Tibial nerve (tissue), 4 donors: ENCODE data around the gene FOXA2. TPM values are rescaled to one million over a fixed set of nuclear protein-coding genes. Genes with fewer than 3 reads are reported as not detected.

Experiments
- DNase-seq, 2 donors: peaks; one replicate each; pipeline ENCODE4 v3.0.0-alpha.2; 2019; ENCODE audit warnings: low spot score in 2 of 2
- H3K27ac ChIP-seq, 4 donors: fragments of 200-600 bp; sonication (generic) in 3 of 4; one replicate each; pipeline ENCODE4 v1.5.1; 2017 to 2019; ENCODE audit warnings: mild to moderate bottlenecking in 1 of 4
- H3K27me3 ChIP-seq, 2 donors: fragments of 200-600 bp; sonication (generic) in 1 of 2; one replicate each; pipeline versions ENCODE4 v1.5.1 to v1.6.0; 2017 to 2019
- H3K36me3 ChIP-seq, 3 donors: fragments of 200-600 bp; sonication (generic); one replicate each; pipeline ENCODE4 v1.5.1; 2018 to 2019
- H3K4me1 ChIP-seq, 4 donors: fragments of 200-600 bp; sonication (generic) in 3 of 4; one replicate each; pipeline ENCODE4 v1.5.1; 2017 to 2019
- H3K4me3 ChIP-seq, 4 donors: fragments of 200-600 bp; sonication (generic) in 3 of 4; one replicate each; pipeline ENCODE4 v1.5.1; 2017 to 2019; ENCODE audit warnings: mild to moderate bottlenecking in 1 of 4, moderate library complexity in 1 of 4
- H3K9me3 ChIP-seq, 4 donors: fragments of 200-600 bp; sonication (generic) in 3 of 4; one replicate each; pipeline ENCODE4 v1.5.1; 2017 to 2019
- CTCF ChIP-seq, 5 experiments: fragments of 200-600 bp in 3 of 5; fragments of 450-650 bp in 2 of 5; sonication (generic) in 3 of 5; IDR thresholded peaks; one replicate each; pipeline ENCODE4 v1.5.1; 2016 to 2019; ENCODE audit warnings: antibody characterized with exemption in 5 of 5, mild to moderate bottlenecking in 3 of 5, moderate library complexity in 2 of 5
- EP300 ChIP-seq, 2 donors: sonication (generic); formaldehyde crosslinking; IDR thresholded peaks; one replicate each; pipeline ENCODE4 v1.6.1; 2017; ENCODE audit warnings: antibody characterized with exemption in 2 of 2, mild to moderate bottlenecking in 1 of 2
- POLR2A ChIP-seq, 2 donors: fragments of 450-650 bp; IDR thresholded peaks; one replicate each; pipeline ENCODE4 v1.6.1; 2017; ENCODE audit warnings: antibody characterized with exemption in 2 of 2, mild to moderate bottlenecking in 2 of 2, moderate library complexity in 2 of 2
- WGBS, 2 donors: methylation state at CpG; one replicate each; pipeline ENCODE4 v1.1.5; 2018; 5-methylcytosine and 5-hydroxymethylcytosine counted together
- total RNA-seq, 4 donors: library from RNA; depleted of rRNA; stranded (reverse); fragments of >200 nt; gene quantifications; one replicate each; pipeline ENCODE4 v1.1.0, GENCODE V29; 2016

FOXA2 gene
- total RNA-seq, 4 donors from 2014 or later, result 0.60 TPM; not detected in 3

GRCh38 chr20:22576733-22577514, 7.4 kb downstream of the FOXA2 start:
- Histone ChIP-seq H3K27ac (no peak overlapping the region), H3K27me3 (peaks cover 0 to 98% of the 10 kb centered on the region in 2 donors), H3K4me1 (peaks cover 0 to 20% (median 2%) of the 10 kb centered on the region in 4 donors), H3K36me3 (no peaks in the 10 kb centered on the region), H3K4me3 (no peak overlapping the region), H3K9me3 (no peaks in the 10 kb centered on the region)
- 6 to 12% methylated on average over 39 to 48 of the region's 48 CpGs for WGBS, 2 donors
- DNase-seq, result no peak
- TF ChIP-seq CTCF (IDR thresholded peaks at IDR 0.05) (no peak), EP300 (IDR thresholded peaks at IDR 0.05) (no peak), POLR2A (IDR thresholded peaks at IDR 0.05) (no peak)

- 19 to 30% methylated on average over 12 of the region's 12 CpGs for WGBS, 2 donors
- TF ChIP-seq EP300 (IDR thresholded peaks at IDR 0.05) (no peak), POLR2A (IDR thresholded peaks at IDR 0.05) (no peak), CTCF (IDR thresholded peaks at IDR 0.05) (no peak)
- H3K4me1 ChIP-seq, result peaks cover 0 to 20% (median 2%) of the 10 kb centered on the region in 4 donors
- H3K36me3 ChIP-seq, result no peaks in the 10 kb centered on the region
- H3K27me3 ChIP-seq, result peaks cover 0 to 98% of the 10 kb centered on the region in 2 donors
- H3K9me3 ChIP-seq, result no peaks in the 10 kb centered on the region
- no peak for DNase-seq
- no peak overlapping the region for H3K4me3 ChIP-seq
- H3K27ac ChIP-seq, result no peak overlapping the region
These were observed 8.1 kb downstream of the FOXA2 start for GRCh38 chr20:22576273-22576672.

- H3K27ac ChIP-seq, result no peak overlapping the region
- DNase-seq, result no peak
- no peaks in the 10 kb centered on the region for H3K9me3 ChIP-seq
- 31 to 35% methylated on average over 4 of the region's 4 CpGs for WGBS, 2 donors
- H3K27me3 ChIP-seq, result peaks cover 0 to 98% of the 10 kb centered on the region in 2 donors
- H3K4me3 ChIP-seq, result no peak overlapping the region
- H3K36me3 ChIP-seq, result no peaks in the 10 kb centered on the region
- no peak for TF ChIP-seq EP300 (IDR thresholded peaks at IDR 0.05)
- TF ChIP-seq POLR2A (IDR thresholded peaks at IDR 0.05), result no peak
- TF ChIP-seq CTCF (IDR thresholded peaks at IDR 0.05), result no peak
- peaks cover 0 to 20% (median 2%) of the 10 kb centered on the region in 4 donors for H3K4me1 ChIP-seq
These were observed 8.6 kb downstream of the FOXA2 start for GRCh38 chr20:22575737-22576136.

GRCh38 chr20:22575087-22575721, 9.2 kb downstream of the FOXA2 start:
- Histone ChIP-seq H3K27ac (no peak overlapping the region), H3K9me3 (no peaks in the 10 kb centered on the region), H3K4me3 (no peak overlapping the region), H3K4me1 (peaks cover 0 to 20% (median 2%) of the 10 kb centered on the region in 4 donors), H3K27me3 (peaks cover 0 to 97% of the 10 kb centered on the region in 2 donors), H3K36me3 (no peaks in the 10 kb centered on the region)
- DNase-seq, result no peak
- 12 to 18% methylated on average over 9 of the region's 9 CpGs for WGBS, 2 donors
- TF ChIP-seq CTCF (IDR thresholded peaks at IDR 0.05), result no peak
- no peak for TF ChIP-seq EP300 (IDR thresholded peaks at IDR 0.05)

GRCh38 chr20:22574545-22575086, 9.8 kb downstream of the FOXA2 start:
- Histone ChIP-seq H3K4me1 (peaks cover 0 to 20% (median 2%) of the 10 kb centered on the region in 4 donors), H3K27me3 (peaks cover 0 to 97% of the 10 kb centered on the region in 2 donors), H3K27ac (no peak overlapping the region), H3K4me3 (no peak overlapping the region), H3K9me3 (no peaks in the 10 kb centered on the region), H3K36me3 (no peaks in the 10 kb centered on the region)
- TF ChIP-seq CTCF (IDR thresholded peaks at IDR 0.05) (no peak), EP300 (IDR thresholded peaks at IDR 0.05) (no peak), POLR2A (IDR thresholded peaks at IDR 0.05) (no peak)
- no peak for DNase-seq
- 24 to 29% methylated on average over 4 of the region's 4 CpGs for WGBS, 2 donors
